ENCODE data around the gene PAXX. TPM values are rescaled to one million over a fixed set of nuclear protein-coding genes. Genes with fewer than 3 reads are reported as not detected.

PAXX gene
- total RNA-seq, 1 donor from 2014 or later = 15.3 TPM

DNA sequence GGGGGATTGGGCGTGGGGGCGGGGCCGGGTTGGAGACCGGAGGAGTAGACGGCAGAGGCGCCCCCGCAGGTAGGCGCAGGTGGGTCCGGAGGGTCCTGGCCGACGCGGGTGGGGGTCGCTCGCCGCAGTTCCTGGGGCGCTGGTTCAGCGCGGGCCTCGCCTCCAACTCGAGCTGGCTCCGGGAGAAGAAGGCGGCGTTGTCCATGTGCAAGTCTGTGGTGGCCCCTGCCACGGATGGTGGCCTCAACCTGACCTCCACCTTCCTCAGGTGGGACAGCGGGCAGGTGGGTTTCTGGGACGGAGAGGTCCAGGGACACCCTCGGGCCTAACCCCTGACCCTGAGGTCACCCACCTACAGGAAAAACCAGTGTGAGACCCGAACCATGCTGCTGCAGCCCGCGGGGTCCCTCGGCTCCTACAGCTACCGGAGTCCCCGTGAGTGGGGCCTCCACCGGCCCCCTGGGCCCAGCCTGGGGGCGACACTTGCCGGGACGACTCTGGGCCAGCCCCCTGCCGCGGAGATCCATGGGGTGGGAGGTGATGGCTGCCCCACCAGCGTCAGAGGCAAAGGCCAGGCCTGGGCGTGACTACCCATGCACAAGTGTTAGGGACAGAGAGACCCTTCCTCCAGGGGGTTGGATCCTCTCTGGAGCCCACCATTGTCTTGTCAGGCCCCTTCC lies 13.2 kb upstream of the PAXX start:
- Histone ChIP-seq H4K20me1 (ENCODE audit: insufficient read depth, low read length) (no peaks in the 10 kb centered on the region), H3K79me2 (ENCODE audit: insufficient read depth, low read length) (no peaks in the 10 kb centered on the region), H3K9me3 (ENCODE audit: insufficient read depth, low read depth, low read length) (no peaks in the 10 kb centered on the region), H2AFZ (ENCODE audit: low read depth, low read length) (no peak overlapping the region), H3K27me3 (ENCODE audit: insufficient read depth, low read length) (peaks cover 4% of the 10 kb centered on the region), H3K4me2 (ENCODE audit: low read length) (no peak overlapping the region), H3K27ac (ENCODE audit: low read depth, low read length) (no peak overlapping the region), H3K4me3 (ENCODE audit: insufficient read depth, low read depth, low read length) (no peak overlapping the region), H3K4me1 (ENCODE audit: insufficient read depth, low read length) (peaks cover 5% of the 10 kb centered on the region), H3K9ac (ENCODE audit: low read length) (no peak overlapping the region), H3K36me3 (ENCODE audit: insufficient read depth, low read length) (no peaks in the 10 kb centered on the region)
- no peak overlapping the region for H3K27ac Mint-ChIP-seq (ENCODE audit: unreplicated experiment)
- DNase-seq (ENCODE audit: low read depth) (no peak), FAIRE-seq (no peak)
- peaks cover 3% of the 10 kb centered on the region for H3K36me3 Mint-ChIP-seq (ENCODE audit: low read depth, unreplicated experiment)
- H3K4me3 Mint-ChIP-seq (ENCODE audit: unreplicated experiment) = no peak overlapping the region
- peaks cover 21% of the 10 kb centered on the region for H3K27me3 Mint-ChIP-seq (ENCODE audit: low read depth, unreplicated experiment)
- H3K4me1 Mint-ChIP-seq (ENCODE audit: low read depth, unreplicated experiment) = no peaks in the 10 kb centered on the region
- H3K9me3 Mint-ChIP-seq (ENCODE audit: unreplicated experiment) = no peaks in the 10 kb centered on the region
- TF ChIP-seq, protein P1, sequence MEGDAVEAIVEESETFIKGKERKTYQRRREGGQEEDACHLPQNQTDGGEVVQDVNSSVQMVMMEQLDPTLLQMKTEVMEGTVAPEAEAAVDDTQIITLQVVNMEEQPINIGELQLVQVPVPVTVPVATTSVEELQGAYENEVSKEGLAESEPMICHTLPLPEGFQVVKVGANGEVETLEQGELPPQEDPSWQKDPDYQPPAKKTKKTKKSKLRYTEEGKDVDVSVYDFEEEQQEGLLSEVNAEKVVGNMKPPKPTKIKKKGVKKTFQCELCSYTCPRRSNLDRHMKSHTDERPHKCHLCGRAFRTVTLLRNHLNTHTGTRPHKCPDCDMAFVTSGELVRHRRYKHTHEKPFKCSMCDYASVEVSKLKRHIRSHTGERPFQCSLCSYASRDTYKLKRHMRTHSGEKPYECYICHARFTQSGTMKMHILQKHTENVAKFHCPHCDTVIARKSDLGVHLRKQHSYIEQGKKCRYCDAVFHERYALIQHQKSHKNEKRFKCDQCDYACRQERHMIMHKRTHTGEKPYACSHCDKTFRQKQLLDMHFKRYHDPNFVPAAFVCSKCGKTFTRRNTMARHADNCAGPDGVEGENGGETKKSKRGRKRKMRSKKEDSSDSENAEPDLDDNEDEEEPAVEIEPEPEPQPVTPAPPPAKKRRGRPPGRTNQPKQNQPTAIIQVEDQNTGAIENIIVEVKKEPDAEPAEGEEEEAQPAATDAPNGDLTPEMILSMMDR (IDR thresholded peaks at IDR 0.05; ENCODE audit: insufficient read depth, low read depth, low read length) = no peak
- TF ChIP-seq EZH2 (IDR thresholded peaks at IDR 0.05; ENCODE audit: insufficient read depth, low read length) = no peak

DNA sequence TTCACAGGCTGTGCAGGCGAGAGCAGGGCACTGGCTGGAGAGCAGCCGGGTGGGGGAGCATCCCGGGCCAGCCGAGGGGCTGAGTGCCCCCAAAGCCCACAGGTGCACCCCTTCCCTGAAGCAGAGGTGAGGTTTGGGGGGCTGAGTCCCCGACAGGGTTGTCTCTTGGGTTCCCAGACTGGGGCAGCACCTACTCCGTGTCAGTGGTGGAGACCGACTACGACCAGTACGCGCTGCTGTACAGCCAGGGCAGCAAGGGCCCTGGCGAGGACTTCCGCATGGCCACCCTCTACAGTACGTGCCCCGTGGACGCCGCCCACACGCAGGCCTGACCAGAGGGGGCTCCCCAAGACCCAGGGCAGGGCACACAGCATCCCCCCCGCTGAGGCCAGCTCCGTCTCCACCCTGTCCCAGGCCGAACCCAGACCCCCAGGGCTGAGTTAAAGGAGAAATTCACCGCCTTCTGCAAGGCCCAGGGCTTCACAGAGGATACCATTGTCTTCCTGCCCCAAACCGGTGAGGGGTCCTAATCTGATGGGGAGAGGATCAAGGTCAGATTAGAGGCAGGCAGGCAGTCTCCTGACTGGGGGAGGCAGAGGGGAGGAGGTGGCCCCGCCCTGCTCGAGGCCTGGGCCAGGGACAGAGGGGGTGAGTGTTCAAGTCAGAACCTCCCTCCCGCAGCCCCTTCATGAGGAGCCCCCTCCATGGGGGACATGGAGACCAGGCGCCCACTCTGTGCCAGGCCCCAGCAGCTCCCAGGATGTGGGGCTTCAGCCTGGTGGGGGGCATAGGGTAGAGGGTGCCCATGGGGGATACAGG lies 12.2 kb upstream of the PAXX start:
- no peak for DNase-seq (ENCODE audit: low read depth)
- H3K27ac Mint-ChIP-seq (ENCODE audit: unreplicated experiment) = no peak overlapping the region
- no peaks in the 10 kb centered on the region for H3K4me1 Mint-ChIP-seq (ENCODE audit: low read depth, unreplicated experiment)
- H3K79me2 ChIP-seq (ENCODE audit: insufficient read depth, low read length) = no peaks in the 10 kb centered on the region
- TF ChIP-seq EZH2 (IDR thresholded peaks at IDR 0.05; ENCODE audit: insufficient read depth, low read length) = no peak
- TF ChIP-seq, protein P1 (IDR thresholded peaks at IDR 0.05; ENCODE audit: insufficient read depth, low read depth, low read length) = no peak
- no peak overlapping the region for H3K9ac ChIP-seq (ENCODE audit: low read length)
- H3K9me3 Mint-ChIP-seq (ENCODE audit: unreplicated experiment) = no peaks in the 10 kb centered on the region
- no peak for FAIRE-seq
- H3K27me3 Mint-ChIP-seq (ENCODE audit: low read depth, unreplicated experiment) = peaks cover 23% of the 10 kb centered on the region
- H3K36me3 Mint-ChIP-seq (ENCODE audit: low read depth, unreplicated experiment) = peaks cover 3% of the 10 kb centered on the region
- H3K4me1 ChIP-seq (ENCODE audit: insufficient read depth, low read length) = peaks cover 5% of the 10 kb centered on the region
- H3K4me2 ChIP-seq (ENCODE audit: low read length) = no peak overlapping the region
- H4K20me1 ChIP-seq (ENCODE audit: insufficient read depth, low read length) = no peaks in the 10 kb centered on the region
- no peaks in the 10 kb centered on the region for H3K36me3 ChIP-seq (ENCODE audit: insufficient read depth, low read length)
- peaks cover 11% of the 10 kb centered on the region for H3K27me3 ChIP-seq (ENCODE audit: insufficient read depth, low read length)
- H3K9me3 ChIP-seq (ENCODE audit: insufficient read depth, low read depth, low read length) = no peaks in the 10 kb centered on the region
- no peak overlapping the region for H3K27ac ChIP-seq (ENCODE audit: low read depth, low read length)
- no peak overlapping the region for H3K4me3 Mint-ChIP-seq (ENCODE audit: unreplicated experiment)
- H2AFZ ChIP-seq (ENCODE audit: low read depth, low read length) = no peak overlapping the region
- H3K4me3 ChIP-seq (ENCODE audit: insufficient read depth, low read depth, low read length) = no peak overlapping the region

Measured in astrocyte (in vitro differentiated cells and primary cell).